Measurements from ENCODE around the gene HTR1D.
"Not testable (repeated sequence)": the region's sequence is repeated elsewhere in the genome, so short reads cannot be mapped to it uniquely, and the experiment has no call there.

HTR1D gene

GRCh38 chr1:23210351-23210785 lies 6.9 kb downstream of the HTR1D start:
- H3K4me3 ChIP-seq (ENCODE audit: low read length, poor library complexity, severe bottlenecking), result no peak overlapping the region
- TF ChIP-seq EZH2phosphoT487 (IDR thresholded peaks at IDR 0.05; ENCODE audit: borderline replicate concordance) (no peak), CTCF (conservative IDR thresholded peaks at IDR 0.05; ENCODE audit: low read length) (peak; percentile 49)
- H3K9ac ChIP-seq (ENCODE audit: low read depth, low read length, poor library complexity, severe bottlenecking), result no peak overlapping the region
- no peaks in the 10 kb centered on the region for H3K79me2 ChIP-seq (ENCODE audit: insufficient read depth, low read length)
- H3K4me2 ChIP-seq (ENCODE audit: low read depth, low read length, poor library complexity, severe bottlenecking), result no peak overlapping the region
- H3F3A ChIP-seq (ENCODE audit: low read depth), result no peaks in the 10 kb centered on the region
- no peaks in the 10 kb centered on the region for H3K36me3 ChIP-seq (ENCODE audit: insufficient read depth, low read length)
- H3K27me3 ChIP-seq (ENCODE audit: insufficient read depth, low read length, poor library complexity, severe bottlenecking), result no peaks in the 10 kb centered on the region
- no peaks in the 10 kb centered on the region for H3K4me1 ChIP-seq (ENCODE audit: insufficient read depth, low read length, poor library complexity, severe bottlenecking)
- H3K9me3 ChIP-seq (ENCODE audit: insufficient read depth, low read depth, low read length), result no peaks in the 10 kb centered on the region
- no peaks in the 10 kb centered on the region for H4K20me1 ChIP-seq (ENCODE audit: insufficient read depth, low read length, poor library complexity, severe bottlenecking)
- H2AFZ ChIP-seq (ENCODE audit: low read length), result 0 out of 2 replicates have a peak overlapping the region, but pooled peaks have one; percentile 20
- no peaks in the 10 kb centered on the region for H3K9me2 ChIP-seq (replicated peaks; ENCODE audit: low read depth, low read length)

GRCh38 chr1:23209770-23210169 lies 7.5 kb downstream of the HTR1D start:
- TF ChIP-seq EZH2phosphoT487 (IDR thresholded peaks at IDR 0.05; ENCODE audit: borderline replicate concordance), result no peak
- TF ChIP-seq CTCF (conservative IDR thresholded peaks at IDR 0.05; ENCODE audit: low read length), result no peak
- H3F3A ChIP-seq (ENCODE audit: low read depth), result no peaks in the 10 kb centered on the region
- no peaks in the 10 kb centered on the region for H3K79me2 ChIP-seq (ENCODE audit: insufficient read depth, low read length)
- no peaks in the 10 kb centered on the region for H3K9me2 ChIP-seq (replicated peaks; ENCODE audit: low read depth, low read length)
- no peaks in the 10 kb centered on the region for H3K9me3 ChIP-seq (ENCODE audit: insufficient read depth, low read depth, low read length)
- H3K4me3 ChIP-seq (ENCODE audit: low read length, poor library complexity, severe bottlenecking), result no peak overlapping the region
- H3K27me3 ChIP-seq (ENCODE audit: insufficient read depth, low read length, poor library complexity, severe bottlenecking), result no peaks in the 10 kb centered on the region
- no peaks in the 10 kb centered on the region for H3K4me1 ChIP-seq (ENCODE audit: insufficient read depth, low read length, poor library complexity, severe bottlenecking)
- no peak overlapping the region for H3K4me2 ChIP-seq (ENCODE audit: low read depth, low read length, poor library complexity, severe bottlenecking)
- H2AFZ ChIP-seq (ENCODE audit: low read length), result 0 out of 2 replicates have a peak overlapping the region, but pooled peaks have one; percentile 20
- no peaks in the 10 kb centered on the region for H4K20me1 ChIP-seq (ENCODE audit: insufficient read depth, low read length, poor library complexity, severe bottlenecking)
- no peaks in the 10 kb centered on the region for H3K36me3 ChIP-seq (ENCODE audit: insufficient read depth, low read length)
- H3K9ac ChIP-seq (ENCODE audit: low read depth, low read length, poor library complexity, severe bottlenecking), result no peak overlapping the region

- no peak overlapping the region for H2AFZ ChIP-seq (ENCODE audit: low read length)
- no peaks in the 10 kb centered on the region for H3K9me2 ChIP-seq (replicated peaks; ENCODE audit: low read depth, low read length)
- H4K20me1 ChIP-seq (ENCODE audit: insufficient read depth, low read length, poor library complexity, severe bottlenecking), result no peaks in the 10 kb centered on the region
- H3K9ac ChIP-seq (ENCODE audit: low read depth, low read length, poor library complexity, severe bottlenecking), result no peak overlapping the region
- no peak overlapping the region for H3K4me2 ChIP-seq (ENCODE audit: low read depth, low read length, poor library complexity, severe bottlenecking)
- H3K27me3 ChIP-seq (ENCODE audit: insufficient read depth, low read length, poor library complexity, severe bottlenecking), result no peaks in the 10 kb centered on the region
- no peaks in the 10 kb centered on the region for H3K9me3 ChIP-seq (ENCODE audit: insufficient read depth, low read depth, low read length)
- no peaks in the 10 kb centered on the region for H3K36me3 ChIP-seq (ENCODE audit: insufficient read depth, low read length)
- H3K4me3 ChIP-seq (ENCODE audit: low read length, poor library complexity, severe bottlenecking), result no peak overlapping the region
- no peaks in the 10 kb centered on the region for H3F3A ChIP-seq (ENCODE audit: low read depth)
- TF ChIP-seq EZH2phosphoT487 (IDR thresholded peaks at IDR 0.05; ENCODE audit: borderline replicate concordance) (no peak), CTCF (conservative IDR thresholded peaks at IDR 0.05; ENCODE audit: low read length) (no peak)
- no peaks in the 10 kb centered on the region for H3K4me1 ChIP-seq (ENCODE audit: insufficient read depth, low read length, poor library complexity, severe bottlenecking)
- no peaks in the 10 kb centered on the region for H3K79me2 ChIP-seq (ENCODE audit: insufficient read depth, low read length)
Measured at GRCh38 chr1:23208527-23208926, 8.8 kb downstream of the HTR1D start.

GRCh38 chr1:23207733-23208132 lies 9.6 kb downstream of the HTR1D start:
- not testable (repeated sequence) for H3K36me3 ChIP-seq (ENCODE audit: insufficient read depth, low read length); H3K9me3 ChIP-seq (ENCODE audit: insufficient read depth, low read depth, low read length); H3K4me2 ChIP-seq (ENCODE audit: low read depth, low read length, poor library complexity, severe bottlenecking); H3K27me3 ChIP-seq (ENCODE audit: insufficient read depth, low read length, poor library complexity, severe bottlenecking); H3K9ac ChIP-seq (ENCODE audit: low read depth, low read length, poor library complexity, severe bottlenecking); H3K4me1 ChIP-seq (ENCODE audit: insufficient read depth, low read length, poor library complexity, severe bottlenecking); H4K20me1 ChIP-seq (ENCODE audit: insufficient read depth, low read length, poor library complexity, severe bottlenecking); H3K4me3 ChIP-seq (ENCODE audit: low read length, poor library complexity, severe bottlenecking); H3K9me2 ChIP-seq (replicated peaks; ENCODE audit: low read depth, low read length); H3K79me2 ChIP-seq (ENCODE audit: insufficient read depth, low read length); H2AFZ ChIP-seq (ENCODE audit: low read length); H3F3A ChIP-seq (ENCODE audit: low read depth)

Data from Loucy (cell line).